GM13977 (cell line): ENCODE measurements around the gene CMIP.

Experiments used
- DNase-seq: peaks from one replicate; pipeline ENCODE4 v3.0.0; 2012; ENCODE audit warnings: low spot score
- in situ Hi-C: fragments of 300-500 bp; cut with MboI; formaldehyde crosslinking; loops from one replicate; pipeline ENCODE4 v1.12.0; 2022; ENCODE audit warnings: low sequenced_read_pairs, low pct_unique_long_range_greater_than_20kb, mixed read lengths, inconsistent platforms; ENCODE audit not compliant: unreplicated experiment
- TF ChIP-seq, protein P1 (sequence below): IDR thresholded peaks from 2 replicates; pipeline ENCODE4 v1.5.1; 2012; ENCODE audit warnings: mild to moderate bottlenecking, control low read depth; ENCODE audit not compliant: insufficient read depth; ENCODE audit errors: extremely low read depth, missing control alignments

CMIP gene

DNA sequence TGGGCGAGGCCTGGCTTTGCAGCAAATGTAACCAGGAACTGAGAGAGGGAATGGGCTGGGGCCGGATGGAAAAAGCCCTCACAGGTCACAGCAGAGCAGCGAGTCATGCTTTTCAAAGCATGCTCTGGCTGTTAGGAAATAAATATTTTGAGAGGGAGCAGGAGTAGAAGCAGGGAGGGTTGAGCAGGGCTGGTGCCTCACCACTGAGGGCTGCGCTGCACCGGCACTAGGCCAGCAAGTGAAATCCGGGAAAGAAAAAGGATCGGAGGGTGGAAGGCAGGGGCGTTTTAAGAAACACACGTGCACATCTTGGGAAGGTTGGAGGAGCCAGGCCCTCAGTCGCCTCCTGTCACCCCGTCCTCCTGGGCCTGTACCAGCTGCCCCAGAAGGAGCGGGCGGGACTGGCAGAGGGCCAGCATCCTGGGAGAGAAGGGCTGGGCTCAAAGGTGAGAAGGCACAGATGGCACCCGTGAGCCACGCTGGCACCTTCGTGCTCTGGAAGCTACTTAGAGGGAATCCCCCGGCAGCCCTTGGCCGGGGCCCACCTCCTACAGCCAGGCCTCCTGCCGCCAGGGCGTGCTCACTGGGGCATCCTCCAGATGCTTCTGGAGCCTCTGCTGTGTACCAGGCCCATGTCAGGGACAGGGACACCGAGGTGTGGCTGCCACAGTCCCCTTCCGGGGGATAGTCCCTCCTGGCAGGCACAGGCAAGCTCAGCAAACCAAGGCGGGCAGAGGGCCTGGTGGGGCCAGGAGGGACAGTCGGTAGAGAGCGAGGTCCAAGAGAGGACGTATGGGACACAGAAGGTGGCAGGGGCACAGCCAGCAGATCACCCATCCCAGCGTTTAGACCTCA, 263.0 kb downstream of the CMIP start:
- TF ChIP-seq, protein P1, sequence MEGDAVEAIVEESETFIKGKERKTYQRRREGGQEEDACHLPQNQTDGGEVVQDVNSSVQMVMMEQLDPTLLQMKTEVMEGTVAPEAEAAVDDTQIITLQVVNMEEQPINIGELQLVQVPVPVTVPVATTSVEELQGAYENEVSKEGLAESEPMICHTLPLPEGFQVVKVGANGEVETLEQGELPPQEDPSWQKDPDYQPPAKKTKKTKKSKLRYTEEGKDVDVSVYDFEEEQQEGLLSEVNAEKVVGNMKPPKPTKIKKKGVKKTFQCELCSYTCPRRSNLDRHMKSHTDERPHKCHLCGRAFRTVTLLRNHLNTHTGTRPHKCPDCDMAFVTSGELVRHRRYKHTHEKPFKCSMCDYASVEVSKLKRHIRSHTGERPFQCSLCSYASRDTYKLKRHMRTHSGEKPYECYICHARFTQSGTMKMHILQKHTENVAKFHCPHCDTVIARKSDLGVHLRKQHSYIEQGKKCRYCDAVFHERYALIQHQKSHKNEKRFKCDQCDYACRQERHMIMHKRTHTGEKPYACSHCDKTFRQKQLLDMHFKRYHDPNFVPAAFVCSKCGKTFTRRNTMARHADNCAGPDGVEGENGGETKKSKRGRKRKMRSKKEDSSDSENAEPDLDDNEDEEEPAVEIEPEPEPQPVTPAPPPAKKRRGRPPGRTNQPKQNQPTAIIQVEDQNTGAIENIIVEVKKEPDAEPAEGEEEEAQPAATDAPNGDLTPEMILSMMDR = no peak
- in situ Hi-C loops = no loop called here
- DNase-seq = no peak

DNA sequence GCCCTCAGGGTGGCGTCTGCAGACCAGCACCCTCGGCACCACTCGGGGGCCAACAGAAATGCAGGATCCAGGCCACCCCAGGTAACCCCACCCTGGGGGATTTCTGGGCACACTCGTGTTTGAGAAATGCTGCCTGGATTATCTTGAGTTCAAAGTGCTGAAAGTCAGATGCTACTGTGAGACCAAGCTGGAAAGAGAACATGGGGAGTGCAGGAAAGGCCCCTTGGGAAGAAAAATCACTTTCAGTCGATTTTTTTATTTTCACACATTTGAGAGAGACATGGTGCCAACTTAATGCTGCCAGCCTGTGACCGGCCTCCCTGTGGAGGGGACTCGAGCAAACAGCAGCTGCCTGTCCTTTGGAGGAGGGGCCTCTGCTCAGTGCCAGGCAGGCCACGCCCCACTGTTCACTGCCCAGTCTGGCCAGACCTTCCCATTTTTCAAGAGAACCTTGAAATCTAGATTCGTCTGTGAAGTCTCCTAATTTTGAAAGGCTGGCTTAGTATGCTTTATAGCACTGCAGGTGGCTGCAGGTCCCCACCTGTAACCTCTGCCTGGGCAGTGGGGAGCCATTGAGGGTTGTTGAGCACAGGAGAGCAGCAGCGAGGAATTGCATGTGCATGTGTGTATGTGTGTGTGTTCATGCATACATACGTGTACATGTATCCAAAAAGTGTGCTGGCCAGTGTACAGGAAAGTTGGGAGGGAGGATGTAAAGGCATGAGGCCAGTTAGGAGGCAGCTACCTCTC, 263.8 kb downstream of the CMIP start:
- TF ChIP-seq, protein P1 = no peak
- in situ Hi-C loops = no loop called here
- DNase-seq = no peak

DNA sequence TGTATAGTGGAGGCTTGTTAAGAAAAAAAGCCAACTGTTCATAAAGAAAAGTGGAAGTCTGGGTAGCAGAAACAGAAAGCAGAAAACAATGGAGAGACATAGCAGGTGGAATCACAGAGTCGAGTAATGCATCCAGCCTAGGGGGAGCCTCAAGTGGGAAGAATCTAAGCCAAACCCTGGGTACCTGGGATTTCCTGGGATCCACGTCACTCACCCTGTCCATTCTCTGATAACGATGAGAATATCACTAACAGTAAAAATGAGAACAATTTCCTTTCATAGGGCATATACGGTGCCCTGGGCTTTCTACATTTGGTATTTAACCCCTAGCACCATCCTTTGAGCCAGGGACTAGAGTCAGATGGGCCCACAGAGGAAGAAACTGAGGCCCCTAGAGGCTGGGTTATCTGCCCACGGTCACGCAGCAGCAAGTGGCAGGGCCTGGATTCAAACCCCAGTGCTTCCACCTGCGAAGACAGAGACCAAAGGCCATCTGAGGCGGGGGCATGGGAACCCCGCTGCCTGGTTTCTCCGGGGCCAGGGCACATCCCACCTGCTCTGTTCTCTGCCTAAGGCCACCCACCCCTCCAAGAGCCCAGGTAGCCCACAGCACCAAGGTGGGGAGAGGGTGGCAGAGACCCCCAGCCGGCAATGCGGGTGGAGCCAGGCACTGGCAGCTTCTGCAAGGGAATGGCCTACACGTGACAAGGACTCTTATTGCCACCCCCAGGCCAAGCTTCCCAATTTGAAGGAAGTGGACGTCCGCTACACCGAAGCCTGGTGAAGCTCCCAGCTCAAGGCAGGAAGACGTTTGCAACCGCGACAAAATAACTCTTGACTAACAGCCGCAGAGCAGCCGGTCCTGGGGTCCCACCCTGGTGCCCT, 264.6 kb downstream of the CMIP start:
- in situ Hi-C loops = no loop called here
- TF ChIP-seq, protein P1 = no peak
- DNase-seq = no peak

DNA sequence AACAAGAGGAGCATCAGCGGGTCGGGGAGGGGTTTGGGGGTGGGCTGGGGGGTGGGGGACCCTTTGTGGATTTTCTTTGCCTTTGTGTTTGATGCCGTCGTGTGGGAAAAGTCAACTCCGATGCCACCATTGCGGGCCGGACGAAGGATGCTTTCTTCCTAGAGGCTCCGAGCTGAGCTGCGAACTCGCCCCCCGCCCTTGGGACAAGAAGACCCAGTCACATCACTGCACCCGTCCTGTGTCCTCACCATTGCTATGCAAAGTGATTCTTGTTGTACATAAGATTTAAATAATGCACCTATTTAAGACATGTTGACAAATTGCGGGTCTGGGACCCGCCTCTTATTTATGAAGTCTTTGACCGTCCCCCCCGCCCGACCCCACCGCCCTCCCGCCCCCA, 265.4 kb downstream of the CMIP start:
- TF ChIP-seq, protein P1 = no peak
- DNase-seq = no peak
- in situ Hi-C loops = no loop called here

DNA sequence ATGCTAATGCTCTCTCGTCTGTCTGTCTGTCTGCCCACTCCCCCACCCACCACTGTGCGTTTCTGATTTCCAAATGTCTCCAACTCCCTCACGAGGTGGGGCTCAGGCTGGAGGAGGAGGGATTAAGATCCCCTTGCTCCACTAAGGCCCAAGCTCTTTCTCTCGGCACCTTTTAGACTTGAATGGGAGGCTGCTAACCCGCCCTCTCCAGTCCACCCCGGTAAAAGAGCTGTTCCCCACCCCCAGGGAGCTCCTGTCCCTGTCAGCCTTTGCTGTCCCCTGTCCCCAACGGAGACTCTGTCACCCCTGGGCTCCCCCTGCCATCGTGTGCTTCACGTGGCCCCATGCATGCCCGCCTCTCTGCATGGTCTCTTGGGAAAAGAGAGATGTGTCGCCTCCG, 266.0 kb downstream of the CMIP start:
- DNase-seq = no peak
- in situ Hi-C loops = no loop called here
- TF ChIP-seq, protein P1 = no peak

DNA sequence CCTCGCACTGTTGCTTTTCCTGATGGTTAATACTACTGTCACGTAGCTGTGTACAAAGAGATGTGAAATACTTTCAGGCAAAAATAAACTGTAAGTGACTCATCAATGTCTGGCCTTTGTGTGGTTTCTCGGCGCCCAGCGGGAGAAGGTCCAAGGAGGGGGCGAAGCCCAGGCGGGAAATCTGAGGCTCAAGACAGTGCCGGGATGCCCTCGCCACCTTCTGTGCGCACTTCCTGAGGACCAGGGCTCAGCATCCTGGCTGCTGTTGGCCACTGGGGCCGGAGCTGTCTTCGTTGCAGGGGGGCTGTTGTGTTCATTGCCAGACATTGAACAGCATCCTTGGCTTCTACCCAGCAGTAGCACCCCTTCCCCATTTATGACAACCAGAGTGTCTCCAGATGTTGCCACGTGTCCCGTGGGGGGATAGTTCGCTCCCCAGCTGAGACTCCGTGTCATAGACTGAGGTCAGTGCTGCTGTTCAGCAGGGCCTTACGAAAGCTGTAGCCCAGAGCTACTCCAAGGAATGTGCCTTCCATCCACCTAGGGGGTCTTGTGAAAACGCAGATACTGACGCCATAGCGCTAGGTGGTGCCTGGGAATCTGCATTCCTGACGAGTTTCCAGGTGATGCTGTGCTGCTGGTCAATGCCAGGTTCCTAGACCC, 267.2 kb downstream of the CMIP start:
- TF ChIP-seq, protein P1 = no peak
- no peak for DNase-seq
- in situ Hi-C loops = no loop called here
